ENCODE measurements around the gene RASGEF1C.

Gene RASGEF1C

DNA sequence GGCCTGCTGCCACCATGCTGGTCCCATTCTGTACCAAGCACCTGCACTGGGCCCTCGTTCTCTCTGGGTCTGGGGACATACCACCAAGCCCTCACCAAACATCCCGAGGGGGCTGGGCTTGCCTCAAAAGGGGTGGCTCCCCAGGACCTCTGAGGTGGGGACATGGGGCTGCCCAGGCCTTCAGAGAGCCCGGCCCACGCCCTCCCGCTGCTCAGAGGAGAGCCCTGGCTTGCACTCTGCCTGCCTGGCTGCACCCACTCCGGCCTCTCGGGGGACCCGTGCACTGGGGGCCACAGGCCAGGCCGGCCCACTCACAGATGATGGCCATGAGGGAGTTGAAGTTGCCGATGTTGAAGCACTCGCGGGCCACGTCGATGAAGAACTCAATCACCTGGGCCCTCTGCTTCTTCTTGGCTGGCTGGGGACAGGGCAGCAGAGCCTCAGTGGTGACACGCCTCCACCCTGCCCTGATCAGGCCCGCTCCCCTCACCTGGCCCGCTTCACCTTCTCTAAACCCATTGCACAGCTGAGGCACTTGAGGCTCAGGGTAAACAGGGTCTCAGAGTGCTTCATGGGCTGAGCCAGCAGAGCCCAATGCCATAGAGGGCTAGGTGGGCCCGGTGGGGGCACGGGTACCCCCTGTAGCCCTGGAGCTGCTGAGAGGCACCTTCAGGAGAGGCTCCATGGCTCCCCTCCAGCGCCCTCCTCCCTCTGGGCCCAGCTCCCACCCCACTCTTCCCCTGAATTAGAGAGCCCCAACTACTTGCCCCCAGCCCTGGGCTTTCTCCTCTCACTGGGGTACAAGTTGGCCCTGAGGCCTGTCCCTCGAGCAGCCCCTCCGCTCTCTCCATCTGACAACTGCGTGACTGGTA, 89.7 kb downstream of the RASGEF1C start:
- no peak for DNase-seq (ENCODE audit: low spot score)

GRCh38 chr5:180118391-180118791, 90.6 kb downstream of the RASGEF1C start:
- DNase-seq (ENCODE audit: low spot score): no peak

- no peak for DNase-seq (ENCODE audit: low spot score)
These were observed 91.8 kb downstream of the RASGEF1C start for GRCh38 chr5:180117000-180117725.

- DNase-seq (ENCODE audit: low spot score): no peak
These were observed 92.7 kb downstream of the RASGEF1C start for GRCh38 chr5:180116077-180116999.

- DNase-seq (ENCODE audit: low spot score): no peak
These were observed 93.5 kb downstream of the RASGEF1C start for GRCh38 chr5:180115326-180116076.

DNA sequence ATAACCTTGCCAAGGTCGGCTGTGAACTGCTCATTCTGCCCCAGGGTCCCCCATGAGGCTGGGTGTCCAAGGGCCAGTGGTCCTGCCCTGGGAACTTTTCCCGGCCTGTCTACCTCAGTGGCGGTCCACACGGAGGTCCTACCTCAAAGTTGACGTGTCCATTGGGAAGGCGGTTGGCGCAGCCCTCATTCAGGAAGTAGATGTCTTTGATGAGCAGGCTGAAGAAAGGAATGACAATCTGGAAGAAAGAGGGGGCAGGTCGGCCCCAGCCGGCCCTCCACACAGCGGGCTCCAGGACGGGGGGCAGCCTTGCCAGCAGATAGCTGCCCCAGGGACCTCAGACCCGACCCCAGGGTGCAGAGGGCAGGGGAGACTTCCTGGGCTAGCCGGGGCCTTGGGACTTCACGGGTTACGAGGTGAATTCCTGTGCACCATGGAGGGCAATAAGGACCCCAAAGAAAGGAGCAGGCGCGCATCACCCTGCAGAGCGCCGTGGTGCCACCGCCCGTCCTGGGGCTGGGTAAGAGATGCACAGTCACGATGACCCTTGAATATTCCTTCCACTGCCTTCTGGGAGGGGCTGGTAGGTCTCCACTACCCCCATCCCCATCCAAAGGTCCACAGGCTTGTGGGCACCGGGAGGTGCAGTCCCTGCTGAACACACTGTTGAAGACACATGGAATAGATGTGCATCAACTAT, 94.6 kb downstream of the RASGEF1C start:
- DNase-seq (ENCODE audit: low spot score): no peak

DNA sequence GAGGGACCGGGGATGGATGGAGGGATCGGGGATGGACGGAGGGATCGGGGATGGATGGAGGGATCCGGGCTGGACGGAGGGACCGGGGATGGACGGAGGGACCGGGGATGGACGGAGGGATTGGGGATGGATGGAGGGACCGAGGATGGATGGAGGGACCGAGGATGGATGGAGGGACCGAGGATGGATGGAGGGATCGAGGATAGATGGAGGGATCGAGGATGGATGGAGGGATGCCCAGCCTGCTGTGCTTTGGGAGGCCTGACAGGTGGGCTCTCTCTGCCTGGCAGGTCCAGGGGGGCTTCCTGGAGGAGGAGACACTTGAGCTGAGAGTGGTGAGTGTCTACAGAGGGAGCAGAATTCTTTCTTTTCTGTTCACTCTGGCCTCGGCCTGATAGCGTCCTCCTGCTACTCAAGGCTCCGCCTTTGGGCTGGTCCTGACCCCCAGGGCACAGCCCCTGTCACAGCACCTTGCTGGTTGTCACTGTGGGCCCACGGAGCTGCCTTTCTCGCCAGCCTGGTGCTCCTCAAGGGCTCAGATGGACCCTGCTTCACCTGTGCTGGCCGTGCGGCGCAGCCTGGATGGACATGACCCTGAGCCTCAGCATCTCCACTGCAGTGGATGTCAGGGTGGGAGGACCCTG, 95.2 kb downstream of the RASGEF1C start:
- no peak for DNase-seq (ENCODE audit: low spot score)

DNA sequence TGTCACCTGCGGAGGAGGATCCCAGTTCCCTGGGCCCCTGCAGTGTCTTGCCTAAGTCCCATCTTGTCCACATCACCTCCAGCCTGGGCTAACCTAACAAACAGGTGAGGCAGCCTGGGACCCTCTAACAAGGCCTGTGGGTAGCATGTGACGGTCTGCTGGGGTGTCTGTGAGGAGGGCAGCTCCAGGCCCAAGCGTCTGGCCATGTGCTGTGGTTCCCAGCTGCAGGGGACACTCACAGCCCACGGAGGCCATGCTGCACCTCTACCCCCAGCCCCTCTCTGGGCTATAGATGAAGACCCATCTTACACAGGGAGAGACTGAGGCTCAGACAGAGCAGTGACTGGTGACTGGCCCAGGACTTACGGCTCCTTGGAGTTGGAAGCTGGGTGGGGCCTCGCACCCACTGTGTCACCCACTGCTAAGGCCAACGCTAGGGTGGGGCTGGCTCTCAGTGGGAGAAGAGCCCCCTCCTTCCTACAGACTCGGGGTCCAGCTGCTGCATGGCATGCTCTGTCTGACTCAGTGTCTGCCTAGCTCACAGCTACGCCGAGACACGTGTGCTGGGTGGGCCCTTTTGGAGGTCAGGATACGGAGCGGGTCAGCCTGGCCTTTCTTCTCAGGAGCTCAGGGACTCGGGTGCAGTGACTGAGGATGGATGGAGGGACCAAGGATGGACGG, 96.7 kb downstream of the RASGEF1C start:
- no peak for DNase-seq (ENCODE audit: low spot score)

DNA sequence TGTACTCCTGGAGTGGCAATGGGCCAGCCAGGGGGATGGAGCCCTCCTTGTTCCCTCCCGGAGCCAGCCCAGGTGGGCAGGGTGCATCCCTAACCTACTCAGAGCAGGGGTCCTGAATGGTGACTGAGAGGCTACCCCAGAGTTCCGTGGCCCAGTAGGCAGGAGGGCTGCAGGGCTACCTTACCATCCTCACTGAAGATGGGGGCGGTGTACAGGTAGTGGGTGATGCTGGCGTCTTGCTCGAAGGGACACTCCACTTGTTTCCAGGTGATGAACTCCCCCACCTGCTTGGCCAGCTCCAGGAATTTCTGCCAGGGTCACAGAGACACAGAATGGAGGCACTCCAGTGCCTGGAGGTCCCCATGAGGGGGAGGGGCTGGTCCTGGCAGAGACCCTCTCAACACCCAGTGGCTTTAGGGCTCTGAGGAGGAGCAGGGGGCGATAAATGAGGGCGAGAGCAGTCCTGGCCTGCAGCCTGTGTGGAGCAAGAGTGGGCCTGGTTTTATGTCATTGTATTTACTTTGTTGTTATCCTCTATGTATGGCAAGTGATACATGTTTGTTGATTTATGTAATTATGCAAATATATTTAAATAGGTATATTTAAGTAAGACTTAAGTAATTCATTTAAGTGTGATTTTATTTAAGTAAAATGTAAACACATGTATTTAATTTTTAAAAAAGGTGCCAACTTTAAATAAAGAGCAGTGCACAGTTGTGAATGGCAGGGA, 97.6 kb downstream of the RASGEF1C start:
- no peak for DNase-seq (ENCODE audit: low spot score)

- no peak for DNase-seq (ENCODE audit: low spot score)
These were observed 99.1 kb downstream of the RASGEF1C start for GRCh38 chr5:180109920-180110319.

GRCh38 chr5:180107005-180107404, 102.0 kb downstream of the RASGEF1C start:
- DNase-seq (ENCODE audit: low spot score): no peak

GRCh38 chr5:180105827-180106312, 103.1 kb downstream of the RASGEF1C start:
- DNase-seq (ENCODE audit: low spot score): no peak

GRCh38 chr5:180104168-180104530, 104.9 kb downstream of the RASGEF1C start:
- no peak for DNase-seq (ENCODE audit: low spot score)

DNA sequence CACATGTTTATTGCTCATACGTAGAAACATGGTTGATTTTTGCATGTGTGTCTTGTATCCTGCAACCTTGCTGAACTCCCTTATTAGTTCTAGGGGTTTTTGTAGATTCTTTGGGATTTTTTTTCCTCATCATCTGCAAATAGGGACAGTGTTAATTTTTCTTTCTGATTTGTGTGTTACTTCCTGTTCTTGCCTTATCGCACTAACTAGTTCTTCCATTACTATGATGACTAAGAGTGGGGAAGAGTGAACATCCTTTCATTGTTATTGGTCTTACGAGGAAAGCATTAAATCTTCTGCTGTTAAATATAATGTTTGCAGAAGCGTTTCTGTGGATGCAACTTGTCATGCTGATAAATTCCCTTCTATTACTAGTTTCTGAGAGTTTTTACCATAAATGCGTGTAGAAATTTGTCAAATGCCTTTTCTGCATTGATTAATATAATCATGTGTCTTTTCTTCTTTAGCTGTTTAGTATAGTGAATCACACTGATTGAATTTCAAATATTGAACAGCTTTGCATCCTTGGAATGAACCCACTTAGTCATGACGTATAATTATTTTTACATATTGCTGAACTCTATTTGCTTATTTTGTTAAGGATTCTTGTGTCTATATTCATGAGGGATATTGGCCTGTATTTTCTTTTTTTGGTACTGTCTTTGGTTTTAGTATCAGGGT, 105.4 kb downstream of the RASGEF1C start:
- no peak for DNase-seq (ENCODE audit: low spot score)

GRCh38 chr5:180102636-180103035, 106.4 kb downstream of the RASGEF1C start:
- no peak for DNase-seq (ENCODE audit: low spot score)

GRCh38 chr5:180101451-180102105, 107.4 kb downstream of the RASGEF1C start:
- no peak for DNase-seq (ENCODE audit: low spot score)

- no peak for DNase-seq (ENCODE audit: low spot score)
These were observed 108.2 kb downstream of the RASGEF1C start for GRCh38 chr5:180100621-180101450.
